GM18505 (cell line): ENCODE results near the gene FTCD.

Source experiments
- ATAC-seq: cut with Tn5 transposase; IDR thresholded peaks from one replicate; pipeline ENCODE4 v1.9.1; 2021; ENCODE audit not compliant: unreplicated experiment
- POLR2A ChIP-seq: IDR thresholded peaks from 4 replicates; pipeline ENCODE4 v1.6.1; 2011; ENCODE audit warnings: borderline replicate concordance; ENCODE audit not compliant: insufficient read depth, insufficient read length; ENCODE audit errors: extremely low read depth

Gene FTCD

DNA sequence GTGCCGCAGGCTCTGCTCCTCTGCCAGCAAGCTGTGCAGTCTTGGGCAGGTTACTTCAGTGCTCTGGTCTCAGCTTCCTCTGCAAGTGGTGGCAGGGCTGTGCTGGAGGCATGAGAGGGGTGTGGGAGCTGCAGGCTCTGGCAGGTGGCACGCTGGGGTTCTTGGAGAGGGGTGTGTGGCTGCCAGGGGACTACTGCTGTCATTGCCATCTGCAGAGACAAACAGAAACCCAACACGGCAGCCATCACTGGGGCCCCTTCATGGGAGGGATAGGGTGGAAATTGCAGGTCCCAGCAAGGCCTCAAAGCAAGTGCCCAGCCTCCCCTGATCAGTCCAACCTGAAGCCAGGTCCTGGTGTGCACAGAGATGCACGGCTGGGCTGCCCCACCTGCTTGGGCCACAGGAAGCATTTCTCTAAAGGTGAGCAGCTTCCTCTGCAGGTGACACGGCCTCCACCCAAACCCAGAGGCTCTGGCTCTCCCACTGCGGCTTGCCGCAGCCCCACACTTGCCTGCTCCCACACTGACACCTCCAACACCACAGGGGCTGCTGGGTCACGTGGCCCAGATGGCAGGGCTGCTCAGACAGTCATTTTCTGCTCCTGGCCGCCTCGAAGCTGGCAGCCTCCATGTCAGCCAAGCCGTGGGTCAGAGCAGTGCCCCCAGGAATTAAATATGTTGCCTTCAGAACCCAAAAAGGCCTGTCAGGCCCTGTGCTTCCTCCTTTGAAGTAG, 61.5 kb downstream of the FTCD start:
- no peak for TF ChIP-seq POLR2A
- ATAC-seq: no peak

DNA sequence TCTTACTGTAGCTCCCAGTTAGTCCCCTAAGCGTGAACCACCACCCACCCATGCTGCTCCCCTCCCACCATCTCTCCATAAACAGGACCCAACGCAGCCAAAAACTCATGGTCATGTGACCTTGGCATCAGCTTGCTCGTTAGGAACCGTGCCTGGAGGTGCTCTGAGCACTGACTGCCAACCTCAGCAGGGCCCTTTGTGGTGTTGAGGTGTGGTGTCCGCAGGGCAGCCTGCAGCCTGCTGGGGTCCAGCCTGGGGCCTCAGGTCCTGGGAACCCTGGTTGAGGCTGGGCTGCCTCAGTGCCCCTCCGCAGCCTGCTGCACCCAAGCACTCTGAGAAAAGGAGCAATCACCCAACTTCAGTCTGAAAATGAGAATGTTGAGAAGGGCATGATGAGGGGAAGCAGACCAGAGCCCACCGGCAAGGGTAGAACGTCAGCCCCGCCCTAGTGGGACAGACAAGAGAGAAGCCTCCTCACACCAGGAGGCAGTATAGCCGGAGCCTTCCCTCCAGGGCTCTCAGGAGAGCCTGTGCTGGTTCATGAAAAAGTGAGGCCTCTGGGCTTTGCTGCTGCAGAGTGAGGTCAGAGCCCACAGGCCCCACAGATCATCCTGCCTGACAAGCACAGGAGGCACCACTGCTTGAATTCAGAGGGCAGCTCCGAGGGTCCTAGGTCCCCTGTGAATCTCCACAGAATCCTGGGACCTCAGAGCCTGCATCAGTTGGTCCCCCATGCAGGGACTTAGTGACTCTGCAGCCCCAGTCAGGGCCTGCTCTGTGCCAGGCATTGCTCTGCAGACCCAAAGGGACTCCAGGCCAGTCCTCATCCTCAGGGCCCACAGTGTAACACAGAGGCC, 62.3 kb downstream of the FTCD start:
- no peak for TF ChIP-seq POLR2A
- no peak for ATAC-seq

DNA sequence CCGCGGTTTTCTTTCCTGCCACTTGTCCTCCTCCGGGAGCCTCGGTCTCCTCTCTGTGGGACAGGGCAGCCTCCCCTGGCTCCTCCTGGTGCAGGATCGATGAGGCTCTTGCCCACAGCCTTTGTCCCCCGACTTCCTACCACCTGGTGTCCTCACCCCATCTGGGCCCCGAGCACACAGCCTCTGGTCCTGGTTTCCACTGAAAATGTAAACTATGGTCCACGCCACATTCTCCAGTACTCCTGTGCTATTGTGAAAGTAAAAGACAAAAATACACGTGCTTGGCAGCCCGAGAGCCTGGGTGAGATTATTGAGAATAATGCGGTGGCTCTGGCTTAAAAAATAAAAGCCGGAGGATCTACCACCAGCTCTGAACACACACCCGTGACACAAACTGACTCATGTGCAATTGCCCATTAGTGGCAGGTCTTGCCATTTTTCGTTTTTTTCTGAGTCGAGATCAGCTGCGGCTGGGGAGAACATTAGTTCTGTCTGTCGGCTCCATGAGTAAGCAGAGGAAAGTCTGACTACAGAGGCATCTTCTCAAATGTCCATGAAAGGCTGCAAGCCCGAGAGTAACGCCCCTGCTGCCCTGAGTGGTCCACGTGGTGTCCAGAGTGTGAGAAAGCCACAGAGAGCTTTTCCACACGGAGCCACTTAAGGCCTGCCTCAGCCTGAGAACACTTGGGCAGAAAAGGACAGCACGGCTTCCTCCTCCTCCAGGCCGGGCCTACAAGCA, 63.2 kb downstream of the FTCD start:
- no peak for TF ChIP-seq POLR2A
- ATAC-seq: no peak

DNA sequence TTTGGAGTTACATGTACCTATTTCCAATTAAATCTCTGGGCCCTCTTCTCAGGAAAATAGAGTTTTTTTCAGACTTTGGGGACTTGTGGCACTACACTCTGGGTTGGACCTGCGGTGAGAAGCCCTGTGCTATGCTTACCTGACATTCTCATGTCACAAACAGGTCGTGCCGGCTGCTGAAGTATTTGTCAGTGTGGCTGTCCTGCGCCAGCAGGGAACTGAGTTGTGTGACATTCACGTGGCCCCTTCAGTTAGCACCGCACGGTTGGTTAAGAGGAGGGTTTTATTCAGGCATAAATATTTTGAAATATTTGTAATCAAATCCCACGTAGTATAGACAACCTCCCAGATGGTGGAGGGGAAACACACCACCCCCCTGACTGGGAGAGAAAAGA, 63.8 kb downstream of the FTCD start:
- no peak for ATAC-seq
- no peak for TF ChIP-seq POLR2A

DNA sequence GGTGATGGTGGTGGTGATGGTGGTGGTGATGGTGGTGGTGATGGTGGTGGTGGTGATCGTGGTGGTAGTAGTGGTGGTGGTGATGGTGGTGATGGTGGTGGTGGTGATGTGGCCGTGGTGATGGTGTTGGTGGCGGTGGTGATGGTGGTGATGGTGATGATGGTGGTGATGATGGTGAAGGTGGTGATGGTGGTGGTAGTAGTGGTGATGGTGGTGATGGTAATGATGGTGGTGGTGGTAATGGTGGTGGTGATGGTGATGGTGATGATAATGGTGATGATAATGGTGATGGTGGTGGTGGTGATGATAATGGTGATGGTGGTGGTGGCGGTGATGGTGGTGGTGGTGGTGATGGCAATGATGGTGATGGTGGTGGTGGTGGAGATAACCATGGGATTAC, 64.3 kb downstream of the FTCD start:
- TF ChIP-seq POLR2A: no peak
- no peak for ATAC-seq

DNA sequence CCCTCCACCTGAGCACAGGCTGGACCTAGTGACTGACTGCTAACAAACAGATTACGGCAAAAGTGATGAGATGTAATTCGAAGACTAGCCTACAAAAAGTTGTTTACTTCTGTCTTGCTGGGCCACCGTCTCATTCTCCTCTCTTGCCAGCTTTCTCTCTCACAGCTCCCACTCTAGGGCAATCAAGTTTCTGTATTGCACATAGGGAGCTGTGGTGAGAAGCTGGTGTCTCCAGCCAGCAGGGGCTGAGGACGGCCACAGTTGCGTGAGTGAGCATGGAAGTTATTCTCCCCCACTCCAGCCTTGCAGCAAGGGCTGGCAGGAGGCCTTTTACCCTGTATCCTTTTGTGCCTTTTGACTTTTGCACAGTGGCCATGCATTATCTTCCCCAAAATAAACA, 66.1 kb downstream of the FTCD start:
- no peak for ATAC-seq
- no peak for TF ChIP-seq POLR2A

DNA sequence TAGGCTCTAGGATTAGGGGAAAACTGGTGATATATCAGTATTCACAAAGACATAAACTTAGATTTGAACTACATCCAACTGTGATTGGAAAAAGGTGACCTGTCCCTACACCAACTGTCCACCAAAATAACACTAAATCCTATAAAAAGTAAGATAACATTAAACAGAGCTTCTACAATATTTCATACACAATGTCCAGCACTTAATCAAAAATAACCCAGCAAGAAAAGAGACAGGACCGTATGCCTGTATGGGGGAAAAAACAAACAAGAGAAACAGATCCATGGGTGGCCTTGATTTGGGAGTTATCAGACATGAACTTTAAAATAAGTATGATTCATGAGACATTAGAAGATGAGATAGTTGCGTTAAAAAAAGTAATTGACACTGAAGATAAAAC, 67.2 kb downstream of the FTCD start:
- TF ChIP-seq POLR2A: no peak
- no peak for ATAC-seq

DNA sequence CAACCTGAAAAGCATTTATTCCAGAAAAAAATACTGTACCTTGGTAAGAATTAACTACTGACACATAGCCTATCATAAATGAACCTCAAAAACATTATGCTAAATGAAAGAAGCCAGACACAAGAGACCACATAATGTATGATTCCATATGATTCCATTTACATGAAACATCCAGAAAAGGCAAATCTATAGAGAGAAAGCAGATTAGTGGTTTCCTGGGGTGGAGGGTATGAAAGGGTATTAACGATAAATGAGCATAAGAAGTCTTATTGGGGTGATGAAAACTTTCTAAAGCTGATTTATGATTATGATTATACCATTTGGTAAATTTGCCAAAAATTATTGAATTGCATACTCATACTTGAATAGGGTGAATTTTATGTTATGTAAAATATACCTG, 67.7 kb downstream of the FTCD start:
- no peak for ATAC-seq
- TF ChIP-seq POLR2A: no peak
